Type B pancreatic cell (in vitro differentiated cells): Measurements from ENCODE around the gene SLC39A8. TPM values are rescaled to one million over a fixed set of nuclear protein-coding genes. Genes with fewer than 3 reads are reported as not detected.

Experiments used
- DNase-seq: peaks from one replicate; pipeline ENCODE4 v3.0.0; 2021; ENCODE audit warnings: mixed read lengths; ENCODE audit not compliant: unreplicated experiment; ENCODE audit errors: extremely low spot score
- H3K27ac Mint-ChIP-seq: 2 replicates; pipeline ENCODE4 v1.8.0; 2021; ENCODE audit warnings: mild to moderate bottlenecking, mixed read lengths
- H3K27me3 Mint-ChIP-seq: 2 replicates; pipeline ENCODE4 v1.8.0; 2021; ENCODE audit warnings: mixed read lengths
- H3K36me3 Mint-ChIP-seq: 2 replicates; pipeline ENCODE4 v1.8.0; 2021; ENCODE audit warnings: mixed read lengths
- H3K4me1 Mint-ChIP-seq: one replicate; pipeline ENCODE4 v1.8.0; 2021; ENCODE audit warnings: mixed read lengths; ENCODE audit not compliant: unreplicated experiment
- H3K4me3 Mint-ChIP-seq: 2 replicates; pipeline ENCODE4 v1.8.0; 2021; ENCODE audit warnings: mild to moderate bottlenecking, mixed read lengths
- H3K9me3 Mint-ChIP-seq: 2 replicates; pipeline ENCODE4 v1.8.0; 2021; ENCODE audit warnings: mixed read lengths
- total RNA-seq: library from RNA; stranded (reverse); gene quantifications from 2 replicates; pipeline ENCODE4 v1.2.1, GENCODE V29; 2021; ENCODE audit warnings: low replicate concordance
- TF ChIP-seq, protein P1 (sequence below): fragments of 200-600 bp; sonication (generic); conservative IDR thresholded peaks from 2 replicates; pipeline ENCODE4 v1.5.0; 2021; ENCODE audit warnings: antibody characterized with exemption, mild to moderate bottlenecking

Gene SLC39A8
- total RNA-seq, 1 donor from 2014 or later: 8.3 TPM

DNA sequence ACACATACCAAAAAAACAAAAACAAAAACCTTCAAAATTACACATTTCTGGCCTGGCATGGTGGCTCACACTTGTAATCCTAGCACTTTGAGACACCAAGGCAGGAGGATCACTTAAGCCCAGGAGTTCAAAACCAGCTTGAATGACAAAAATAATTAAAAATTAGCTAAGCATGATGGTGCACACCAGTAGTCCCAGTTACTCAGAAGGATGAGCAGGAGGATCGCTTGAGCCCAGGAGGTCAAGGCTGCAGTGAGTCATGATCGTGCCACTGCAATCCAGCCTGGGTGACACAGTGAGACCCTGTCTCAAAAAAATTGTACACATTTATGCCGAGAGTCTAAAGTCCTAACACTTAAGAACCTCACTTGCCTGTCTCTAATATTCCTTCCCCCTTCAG, 18.3 kb downstream of the SLC39A8 start:
- Mint-ChIP-seq H3K27ac (no peak overlapping the region), H3K36me3 (peaks cover 4% of the 10 kb centered on the region), H3K27me3 (no peaks in the 10 kb centered on the region), H3K4me1 (peaks cover 5% of the 10 kb centered on the region), H3K9me3 (no peaks in the 10 kb centered on the region), H3K4me3 (no peak overlapping the region)
- DNase-seq: no peak
- TF ChIP-seq, protein P1, sequence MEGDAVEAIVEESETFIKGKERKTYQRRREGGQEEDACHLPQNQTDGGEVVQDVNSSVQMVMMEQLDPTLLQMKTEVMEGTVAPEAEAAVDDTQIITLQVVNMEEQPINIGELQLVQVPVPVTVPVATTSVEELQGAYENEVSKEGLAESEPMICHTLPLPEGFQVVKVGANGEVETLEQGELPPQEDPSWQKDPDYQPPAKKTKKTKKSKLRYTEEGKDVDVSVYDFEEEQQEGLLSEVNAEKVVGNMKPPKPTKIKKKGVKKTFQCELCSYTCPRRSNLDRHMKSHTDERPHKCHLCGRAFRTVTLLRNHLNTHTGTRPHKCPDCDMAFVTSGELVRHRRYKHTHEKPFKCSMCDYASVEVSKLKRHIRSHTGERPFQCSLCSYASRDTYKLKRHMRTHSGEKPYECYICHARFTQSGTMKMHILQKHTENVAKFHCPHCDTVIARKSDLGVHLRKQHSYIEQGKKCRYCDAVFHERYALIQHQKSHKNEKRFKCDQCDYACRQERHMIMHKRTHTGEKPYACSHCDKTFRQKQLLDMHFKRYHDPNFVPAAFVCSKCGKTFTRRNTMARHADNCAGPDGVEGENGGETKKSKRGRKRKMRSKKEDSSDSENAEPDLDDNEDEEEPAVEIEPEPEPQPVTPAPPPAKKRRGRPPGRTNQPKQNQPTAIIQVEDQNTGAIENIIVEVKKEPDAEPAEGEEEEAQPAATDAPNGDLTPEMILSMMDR: no peak

DNA sequence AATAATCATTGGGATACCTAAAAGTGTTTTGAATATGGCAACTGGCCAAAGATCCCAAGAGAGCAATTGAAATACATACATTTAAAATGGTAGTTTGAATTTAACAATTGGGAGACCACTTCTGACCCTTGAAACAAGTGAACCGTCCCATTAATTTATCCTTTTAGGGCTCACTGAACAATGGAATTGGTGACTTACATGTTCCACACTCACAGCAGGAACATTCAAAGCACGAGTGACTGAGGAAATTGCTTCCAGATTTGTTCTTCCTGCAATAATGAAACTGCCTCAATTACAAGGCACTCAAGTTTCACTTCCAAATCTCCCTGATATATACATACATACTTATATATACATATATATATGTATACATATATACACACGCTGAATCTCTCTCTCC, 20.6 kb downstream of the SLC39A8 start:
- TF ChIP-seq, protein P1: no peak
- H3K36me3 Mint-ChIP-seq: peaks cover 4% of the 10 kb centered on the region
- no peaks in the 10 kb centered on the region for H3K27me3 Mint-ChIP-seq

GRCh38 chr4:102322736-102323135, 22.5 kb downstream of the SLC39A8 start:
- Mint-ChIP-seq H3K4me3 (no peak overlapping the region), H3K9me3 (no peaks in the 10 kb centered on the region), H3K27me3 (no peaks in the 10 kb centered on the region), H3K27ac (no peak overlapping the region), H3K36me3 (peaks cover 4% of the 10 kb centered on the region), H3K4me1 (peaks cover 31% of the 10 kb centered on the region)
- TF ChIP-seq, protein P1: no peak
- no peak for DNase-seq

More for the DNA sequence above, 20.6 kb downstream of the SLC39A8 start:
- DNase-seq: no peak
- no peak overlapping the region for H3K27ac Mint-ChIP-seq
- peaks cover 13% of the 10 kb centered on the region for H3K4me1 Mint-ChIP-seq
- no peak overlapping the region for H3K4me3 Mint-ChIP-seq
- no peaks in the 10 kb centered on the region for H3K9me3 Mint-ChIP-seq

- Mint-ChIP-seq H3K36me3 (peaks cover 4% of the 10 kb centered on the region), H3K27ac (no peak overlapping the region), H3K4me3 (no peak overlapping the region), H3K4me1 (peaks cover 31% of the 10 kb centered on the region), H3K27me3 (no peaks in the 10 kb centered on the region), H3K9me3 (no peaks in the 10 kb centered on the region)
- no peak for DNase-seq
- TF ChIP-seq, protein P1: no peak
Observed at GRCh38 chr4:102321260-102321995, 23.9 kb downstream of the SLC39A8 start.

- Mint-ChIP-seq H3K4me3 (no peak overlapping the region), H3K27ac (peak overlapping the region; percentile 10), H3K27me3 (no peaks in the 10 kb centered on the region), H3K4me1 (peaks cover 26% of the 10 kb centered on the region), H3K9me3 (no peaks in the 10 kb centered on the region), H3K36me3 (peaks cover 4% of the 10 kb centered on the region)
- DNase-seq: no peak
- TF ChIP-seq, protein P1: no peak
Observed at GRCh38 chr4:102319594-102319993, 25.7 kb downstream of the SLC39A8 start.
